GM12878 (cell line): ENCODE data around the gene ZNF618. TPM values are rescaled to one million over a fixed set of nuclear protein-coding genes. Genes with fewer than 3 reads are reported as not detected.

ENCODE experiments used
- ATAC-seq: fragments of 200-7000 bp; cut with Tn5 transposase; 3 replicates; pipeline ENCODE4 v1.9.1; 2020; ENCODE audit warnings: mild to moderate bottlenecking, moderate library complexity
- BruUV-seq: library from RNA; stranded (reverse); fragments of 400-500 nt; replicated peaks from 2 replicates; lab custom pipeline; 2021; lab: Mats Ljungman, UMichigan
- CTCF ChIA-PET: fragments of 300-600 bp; sonication (Branson Sonifier 250); formaldehyde crosslinking; extraction: SDS; loops from one replicate; lab custom pipeline; 2021; ENCODE audit warnings: inconsistent platforms; lab: Yijun Ruan, JAX
- POLR2A ChIA-PET: fragments of 350-600 bp; formaldehyde crosslinking; extraction: SDS; loops from one replicate; lab custom pipeline; 2021; ENCODE audit warnings: inconsistent platforms; lab: Charles Lee
- RAD21 ChIA-PET: fragments of 300-600 bp; sonication (Branson Sonifier 250); formaldehyde crosslinking; loops from one replicate; lab custom pipeline; 2023; ENCODE audit warnings: antibody characterized with exemption; ENCODE audit not compliant: unreplicated experiment; lab: Charles Lee
- SMC1A ChIA-PET: fragments of 300-600 bp; sonication (Branson Sonifier 250); formaldehyde crosslinking; loops from one replicate; lab custom pipeline; 2023; ENCODE audit not compliant: unreplicated experiment, uncharacterized antibody; lab: Charles Lee
- DNase-seq: peaks from one replicate; pipeline ENCODE4 v3.0.0-alpha.2; 2011; ENCODE audit warnings: low read depth, low spot score
- FAIRE-seq: peaks from 3 replicates; lab custom pipeline; 2011; peaks lifted over from hg19 to GRCh38; lab: Jason Lieb, UNC
- H2AFZ ChIP-seq: 2 replicates; pipeline ENCODE4 v1.6.0; 2011; ENCODE audit warnings: low read depth, low read length, control low read depth; ENCODE audit not compliant: control insufficient read depth
- H3K27ac ChIP-seq: 2 replicates; pipeline ENCODE4 v1.5.1; 2011; ENCODE audit warnings: control low read depth; ENCODE audit not compliant: control insufficient read depth, insufficient read depth
- H3K27me3 ChIP-seq, 2 experiments: replicated peaks in 1 of 2; 2 replicates each; pipeline versions ENCODE4 v1.6.0 to v1.6.1; 2011; ENCODE audit warnings: low read length in 1 of 2; ENCODE audit not compliant: control insufficient read depth in 2 of 2, insufficient read depth in 2 of 2
- H3K36me3 ChIP-seq, 2 experiments: 2 replicates each; pipeline ENCODE4 v1.5.1; 2011; ENCODE audit warnings: low read length in 1 of 2; ENCODE audit not compliant: control insufficient read depth in 2 of 2, insufficient read depth in 2 of 2
- H3K4me1 ChIP-seq: 2 replicates; pipeline ENCODE4 v1.6.1; 2011; ENCODE audit warnings: mild to moderate bottlenecking, low read length, moderate library complexity, mixed read lengths; ENCODE audit not compliant: control insufficient read depth, insufficient read depth
- H3K4me2 ChIP-seq: 2 replicates; pipeline ENCODE4 v1.6.0; 2011; ENCODE audit warnings: control low read depth; ENCODE audit not compliant: control insufficient read depth, insufficient read depth
- H3K4me3 ChIP-seq: fragments of 200-600 bp; sonication (generic); 2 replicates; pipeline ENCODE4 v1.5.1; 2016
- H3K79me2 ChIP-seq: 2 replicates; pipeline ENCODE4 v1.6.0; 2011; ENCODE audit warnings: low read length; ENCODE audit not compliant: control insufficient read depth, insufficient read depth
- H3K9ac ChIP-seq: 2 replicates; pipeline ENCODE4 v1.8.0; 2011; ENCODE audit warnings: low read length, control low read depth, mixed read lengths; ENCODE audit not compliant: control insufficient read depth, insufficient read depth
- H3K9me3 ChIP-seq: replicated peaks from 3 replicates; pipeline ENCODE4 v1.5.1; 2011; ENCODE audit warnings: mild to moderate bottlenecking, low read length; ENCODE audit not compliant: control insufficient read depth, insufficient read depth
- H4K20me1 ChIP-seq: 2 replicates; pipeline ENCODE4 v1.6.0; 2011; ENCODE audit not compliant: control insufficient read depth, insufficient read depth
- BCL3 ChIP-seq: IDR thresholded peaks from 2 replicates; pipeline ENCODE4 v1.6.1; 2011; ENCODE audit warnings: borderline replicate concordance, low read depth, mild to moderate bottlenecking, moderate library complexity, low read length; ENCODE audit not compliant: insufficient read depth, poor library complexity, severe bottlenecking
- BCLAF1 ChIP-seq: fragments of 450-650 bp; IDR thresholded peaks from 2 replicates; pipeline ENCODE4 v1.6.1; 2017; ENCODE audit warnings: antibody characterized with exemption, mild to moderate bottlenecking, moderate library complexity
- IKZF2 ChIP-seq, 2 experiments: fragments of 450-650 bp; IDR thresholded peaks; 2 replicates each; pipeline ENCODE4 v1.6.1; 2017; ENCODE audit warnings: mild to moderate bottlenecking in 2 of 2, moderate library complexity in 2 of 2
- MTA3 ChIP-seq: IDR thresholded peaks from 2 replicates; pipeline ENCODE4 v1.6.1; 2012; ENCODE audit warnings: low read length, inconsistent platforms, borderline replicate concordance
- NR2F1 ChIP-seq: fragments of 450-650 bp; conservative IDR thresholded peaks from 2 replicates; pipeline ENCODE4 v1.6.1; 2017; ENCODE audit warnings: mild to moderate bottlenecking
- POLR2A ChIP-seq: IDR thresholded peaks from 2 replicates; pipeline ENCODE4 v1.6.1; 2011; ENCODE audit warnings: low read depth, mild to moderate bottlenecking, low read length
- RAD21 ChIP-seq: IDR thresholded peaks from 2 replicates; pipeline ENCODE4 v1.6.1; 2011; ENCODE audit warnings: mild to moderate bottlenecking, low read depth, low read length, moderate library complexity; ENCODE audit not compliant: insufficient read depth
- SUZ12 ChIP-seq: fragments of 200-600 bp; sonication (generic); IDR thresholded peaks from one replicate; pipeline ENCODE4 v1.6.1; 2018; ENCODE audit warnings: antibody characterized with exemption, mild to moderate bottlenecking; ENCODE audit not compliant: unreplicated experiment
- USF1 ChIP-seq: IDR thresholded peaks from 2 replicates; pipeline ENCODE4 v1.6.1; 2011; ENCODE audit warnings: borderline replicate concordance, low read depth, mild to moderate bottlenecking, moderate library complexity, mixed read lengths, low read length; ENCODE audit not compliant: insufficient read depth; ENCODE audit errors: extremely low read length
- ZBTB40 ChIP-seq: fragments of 450-650 bp; IDR thresholded peaks from 2 replicates; pipeline ENCODE4 v1.6.1; 2016; ENCODE audit warnings: mild to moderate bottlenecking, moderate library complexity, borderline replicate concordance
- ZNF384 ChIP-seq: IDR thresholded peaks from 2 replicates; pipeline ENCODE4 v1.6.1; 2012; ENCODE audit warnings: low read depth, mild to moderate bottlenecking, low read length, improper control_type of control experiment, borderline replicate concordance
- WGBS: methylation state at CpG from one replicate; pipeline ENCODE4 v1.1.6; 2016; ENCODE audit warnings: low lambda C conversion rate; ENCODE audit not compliant: insufficient replicate concordance, insufficient coverage; ENCODE audit errors: missing lambda C conversion rate; 5-methylcytosine and 5-hydroxymethylcytosine counted together
- in situ Hi-C: fragments of 300-500 bp; cut with MboI; formaldehyde crosslinking; loops from 9 replicates; pipeline ENCODE4 v1.14.3; 2018; ENCODE audit warnings: mixed read lengths
- intact Hi-C: fragments of 100-400 bp; cut with micrococcal nuclease; formaldehyde crosslinking; loops from one replicate; pipeline ENCODE4 v1.14.2; 2022; ENCODE audit not compliant: unreplicated experiment
- polyA plus RNA-seq, 11 experiments: library from polyadenylated mRNA; depleted of rRNA in 4 of 11; unstranded in 6 of 11; stranded (reverse) in 5 of 11; fragments of >200 nt; fragmentation: Nextera tagmentation in 4 of 11; fragmentation: Illumina TruSeq in 1 of 11; extraction: Ambion mirVana in 4 of 11; extraction: Trizol in 1 of 11; gene quantifications; 1 replicate in 1 of 11; 2 replicates in 10 of 11; pipeline versions ENCODE4 v1.2.1 to v1.2.3, GENCODE V29; 2011 to 2016; ENCODE audit warnings: inconsistent platforms in 2 of 11, missing spikeins in 2 of 11, low read depth in 1 of 11
- total RNA-seq, 4 experiments: library from RNA; depleted of rRNA in 3 of 4; stranded (reverse); fragments of >200 nt in 3 of 4; fragmentation: Illumina TruSeq in 1 of 4; extraction: Trizol in 1 of 4; gene quantifications; 2 replicates each; pipeline versions ENCODE4 v1.2.1 to v1.2.3, GENCODE V29; 2013 to 2021

The ZNF618 gene
- total and polyA plus RNA-seq, 10 of the 15 experiments (the other 5 are each of a cell fraction or from before 2014, with no cell fraction given) = 0.01 to 0.24 (median 0.06) TPM; not detected in 2

GRCh38 chr9:114008667-114009410 is 132.7 kb downstream of the ZNF618 start:
- no peak overlapping the region for H3K27ac ChIP-seq
- ChIA-PET SMC1A (no interaction called here), RAD21 (interaction anchor here (0.6 kb wide), 1 partner anchor 838 kb away, joined by 3 read pairs; no protein-coding TSS in a partner anchor), CTCF (no interaction called here), POLR2A (no interaction called here)
- no TSS peak for BruUV-seq
- H3K36me3 ChIP-seq = no peaks in the 10 kb centered on the region
- ATAC-seq (no peak), FAIRE-seq (no peak), DNase-seq (no peak)
- no peak overlapping the region for H3K4me2 ChIP-seq
- in situ Hi-C loops = loop anchor here (10.0 kb wide), 1 partner anchor 64 kb away; no protein-coding TSS in a partner anchor
- WGBS = 23% methylated on average over 9 of the region's 9 CpGs
- H3K27me3 ChIP-seq = no peaks in the 10 kb centered on the region; a peak in 3 of 4 replicates
- no peak overlapping the region for H2AFZ ChIP-seq
- H3K79me2 ChIP-seq = no peaks in the 10 kb centered on the region
- no peak overlapping the region for H3K4me3 ChIP-seq
- no peaks in the 10 kb centered on the region for H4K20me1 ChIP-seq
- H3K9me3 ChIP-seq = no peaks in the 10 kb centered on the region
- no peak overlapping the region for H3K9ac ChIP-seq
- no peaks in the 10 kb centered on the region; the same call in 1 of the 2 replicates for H3K4me1 ChIP-seq
- intact Hi-C loops = no loop called here
- TF ChIP-seq USF1 (no peak), ZNF384 (no peak), ZBTB40 (no peak), POLR2A (no peak), BCL3 (no peak), SUZ12 (no peak), MTA3 (no peak), BCLAF1 (no peak), RAD21 (no peak), NR2F1 (no peak), IKZF2 (IDR thresholded peaks at IDR 0.05) (no peak)
